GM23338 (cell line): ENCODE data around the gene HINT1.

Experiments
- POLR2AphosphoS5 ChIP-seq: IDR thresholded peaks from 2 replicates; pipeline ENCODE4 v1.6.1; 2016; ENCODE audit warnings: antibody characterized with exemption, low read depth
- TF ChIP-seq, protein P1 (sequence below): IDR thresholded peaks from 2 replicates; pipeline ENCODE4 v1.6.1; 2016; ENCODE audit warnings: antibody characterized with exemption
- TF ChIP-seq, protein P2 (sequence below), 2 experiments: fragments of 200-600 bp in 1 of 2; sonication (generic) in 1 of 2; conservative IDR thresholded peaks; 2 replicates each; pipeline versions ENCODE4 v1.5.1 to v1.6.1; 2016 to 2017; ENCODE audit warnings: antibody characterized with exemption in 2 of 2, low read depth in 2 of 2, mild to moderate bottlenecking in 2 of 2, moderate library complexity in 1 of 2

DNA sequence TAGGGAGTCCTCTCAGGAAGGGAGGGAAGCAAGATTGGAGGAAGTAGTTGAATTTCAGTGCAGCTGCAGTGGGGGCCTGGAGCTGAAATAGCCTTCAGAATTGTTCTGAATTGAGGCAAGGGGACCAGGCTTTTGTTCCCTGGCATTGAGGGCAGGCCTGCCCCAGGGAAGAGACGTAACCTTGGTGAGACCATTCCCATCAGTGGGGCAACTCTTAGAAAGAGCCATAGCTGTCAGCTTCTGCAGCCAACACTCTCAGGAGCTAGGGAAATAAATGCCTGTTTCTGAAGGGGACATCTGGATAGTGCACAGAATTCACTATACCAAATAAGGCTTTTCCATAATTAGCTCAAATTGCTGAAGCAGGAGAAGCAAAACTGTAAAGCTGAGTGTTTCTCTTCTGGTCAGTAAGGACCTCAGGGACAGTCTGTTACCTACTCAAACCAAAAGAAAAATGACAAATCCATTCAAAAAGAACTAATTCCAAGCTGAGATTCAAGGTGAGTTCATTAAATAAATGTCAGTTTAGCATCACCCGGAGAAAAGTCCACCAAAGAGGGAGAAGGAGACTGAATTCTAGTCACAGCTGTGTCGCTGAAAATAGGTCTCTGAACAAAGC, 49.7 kb upstream of the HINT1 start:
- TF ChIP-seq, protein P1, sequence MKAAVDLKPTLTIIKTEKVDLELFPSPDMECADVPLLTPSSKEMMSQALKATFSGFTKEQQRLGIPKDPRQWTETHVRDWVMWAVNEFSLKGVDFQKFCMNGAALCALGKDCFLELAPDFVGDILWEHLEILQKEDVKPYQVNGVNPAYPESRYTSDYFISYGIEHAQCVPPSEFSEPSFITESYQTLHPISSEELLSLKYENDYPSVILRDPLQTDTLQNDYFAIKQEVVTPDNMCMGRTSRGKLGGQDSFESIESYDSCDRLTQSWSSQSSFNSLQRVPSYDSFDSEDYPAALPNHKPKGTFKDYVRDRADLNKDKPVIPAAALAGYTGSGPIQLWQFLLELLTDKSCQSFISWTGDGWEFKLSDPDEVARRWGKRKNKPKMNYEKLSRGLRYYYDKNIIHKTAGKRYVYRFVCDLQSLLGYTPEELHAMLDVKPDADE = no peak
- TF ChIP-seq, protein P2, sequence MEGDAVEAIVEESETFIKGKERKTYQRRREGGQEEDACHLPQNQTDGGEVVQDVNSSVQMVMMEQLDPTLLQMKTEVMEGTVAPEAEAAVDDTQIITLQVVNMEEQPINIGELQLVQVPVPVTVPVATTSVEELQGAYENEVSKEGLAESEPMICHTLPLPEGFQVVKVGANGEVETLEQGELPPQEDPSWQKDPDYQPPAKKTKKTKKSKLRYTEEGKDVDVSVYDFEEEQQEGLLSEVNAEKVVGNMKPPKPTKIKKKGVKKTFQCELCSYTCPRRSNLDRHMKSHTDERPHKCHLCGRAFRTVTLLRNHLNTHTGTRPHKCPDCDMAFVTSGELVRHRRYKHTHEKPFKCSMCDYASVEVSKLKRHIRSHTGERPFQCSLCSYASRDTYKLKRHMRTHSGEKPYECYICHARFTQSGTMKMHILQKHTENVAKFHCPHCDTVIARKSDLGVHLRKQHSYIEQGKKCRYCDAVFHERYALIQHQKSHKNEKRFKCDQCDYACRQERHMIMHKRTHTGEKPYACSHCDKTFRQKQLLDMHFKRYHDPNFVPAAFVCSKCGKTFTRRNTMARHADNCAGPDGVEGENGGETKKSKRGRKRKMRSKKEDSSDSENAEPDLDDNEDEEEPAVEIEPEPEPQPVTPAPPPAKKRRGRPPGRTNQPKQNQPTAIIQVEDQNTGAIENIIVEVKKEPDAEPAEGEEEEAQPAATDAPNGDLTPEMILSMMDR (conservative IDR thresholded peaks at IDR 0.05; ENCODE audit: low read depth in 2 of 2) = no peak
- TF ChIP-seq POLR2AphosphoS5 = no peak
